DMS 273 (cell line): ENCODE measurements around the gene TSPAN31.
A peak's percentile ranks its signal among the peaks of the same experiment; 100 is the strongest.

Experiments
- DNase-seq: peaks from one replicate; lab custom pipeline; 2025; ENCODE audit not compliant: unreplicated experiment; lab: John Stamatoyannopoulos, UW

Gene TSPAN31

GRCh38 chr12:57751788-57752667, 7.2 kb downstream of the TSPAN31 start, which contains the start of gene CDK4:
TSS of gene CDK4 (minus strand) at chr12:57752310. CDS start at chr12:57751717, 593 bp downstream.
- DNase-seq = peak; percentile 99

- no peak for DNase-seq
Observed at GRCh38 chr12:57752668-57753000, 7.8 kb downstream of the TSPAN31 start.

- DNase-seq = no peak
Observed at GRCh38 chr12:57753756-57754337, 9.0 kb downstream of the TSPAN31 start.

DNA sequence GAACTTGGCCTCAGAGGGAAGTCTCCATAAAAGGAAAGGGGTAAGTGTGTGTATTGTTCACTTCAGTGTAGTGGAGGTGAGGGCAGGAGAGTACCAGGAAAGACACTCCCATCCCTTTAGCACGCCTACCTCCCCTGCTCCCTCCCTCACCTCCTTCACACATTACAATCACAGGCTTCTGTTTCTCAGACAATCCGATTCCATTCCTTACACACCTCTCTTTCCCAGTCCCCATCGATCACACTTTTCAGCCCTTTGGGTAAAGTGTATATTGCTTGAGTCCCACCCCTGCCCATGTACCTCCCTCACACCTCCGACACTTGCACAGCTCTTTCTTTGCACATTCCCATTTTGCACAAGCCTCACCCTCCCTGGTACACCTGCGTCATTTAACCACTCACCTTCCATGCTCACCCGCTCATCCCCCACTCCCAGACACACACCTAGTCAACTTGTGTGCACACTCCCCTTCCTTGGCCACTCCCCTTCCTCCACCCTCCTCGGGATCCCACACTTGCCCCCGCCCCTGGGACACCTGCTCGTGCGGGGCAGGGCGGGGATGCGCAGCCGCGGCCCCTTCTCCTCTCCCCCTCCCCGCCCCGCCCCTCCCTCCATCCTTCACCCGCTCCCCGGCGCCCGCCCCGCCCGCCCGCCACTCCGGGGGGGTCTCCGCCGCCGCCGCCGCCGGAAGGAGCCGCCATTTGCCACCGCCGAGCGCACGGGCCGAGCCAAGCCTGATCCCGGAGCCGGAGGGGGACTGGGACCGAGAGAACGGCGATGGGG, 9.8 kb downstream of the TSPAN31 start, which contains the start of gene MARCHF9:
Gene MARCHF9 (plus strand): TSS at position 693 of the 783 bp plus-strand sequence. CDS start 426 bp downstream, outside the sequence.
- peak; percentile 71 for DNase-seq

DNA sequence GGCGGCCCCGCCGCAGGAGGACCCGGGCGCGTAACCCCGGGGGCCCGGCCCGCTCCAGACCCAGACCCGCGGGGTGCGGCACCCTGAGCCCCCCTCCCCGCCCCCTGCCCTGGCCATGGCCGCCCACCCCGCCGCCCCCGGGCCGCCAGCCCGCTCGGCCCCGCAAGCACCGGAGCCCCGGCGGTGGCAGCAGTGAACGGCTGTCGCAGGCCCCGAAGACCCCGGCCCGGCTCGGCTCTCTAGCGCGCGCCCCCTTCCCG, 10.3 kb downstream of the TSPAN31 start:
- no peak for DNase-seq

DNA sequence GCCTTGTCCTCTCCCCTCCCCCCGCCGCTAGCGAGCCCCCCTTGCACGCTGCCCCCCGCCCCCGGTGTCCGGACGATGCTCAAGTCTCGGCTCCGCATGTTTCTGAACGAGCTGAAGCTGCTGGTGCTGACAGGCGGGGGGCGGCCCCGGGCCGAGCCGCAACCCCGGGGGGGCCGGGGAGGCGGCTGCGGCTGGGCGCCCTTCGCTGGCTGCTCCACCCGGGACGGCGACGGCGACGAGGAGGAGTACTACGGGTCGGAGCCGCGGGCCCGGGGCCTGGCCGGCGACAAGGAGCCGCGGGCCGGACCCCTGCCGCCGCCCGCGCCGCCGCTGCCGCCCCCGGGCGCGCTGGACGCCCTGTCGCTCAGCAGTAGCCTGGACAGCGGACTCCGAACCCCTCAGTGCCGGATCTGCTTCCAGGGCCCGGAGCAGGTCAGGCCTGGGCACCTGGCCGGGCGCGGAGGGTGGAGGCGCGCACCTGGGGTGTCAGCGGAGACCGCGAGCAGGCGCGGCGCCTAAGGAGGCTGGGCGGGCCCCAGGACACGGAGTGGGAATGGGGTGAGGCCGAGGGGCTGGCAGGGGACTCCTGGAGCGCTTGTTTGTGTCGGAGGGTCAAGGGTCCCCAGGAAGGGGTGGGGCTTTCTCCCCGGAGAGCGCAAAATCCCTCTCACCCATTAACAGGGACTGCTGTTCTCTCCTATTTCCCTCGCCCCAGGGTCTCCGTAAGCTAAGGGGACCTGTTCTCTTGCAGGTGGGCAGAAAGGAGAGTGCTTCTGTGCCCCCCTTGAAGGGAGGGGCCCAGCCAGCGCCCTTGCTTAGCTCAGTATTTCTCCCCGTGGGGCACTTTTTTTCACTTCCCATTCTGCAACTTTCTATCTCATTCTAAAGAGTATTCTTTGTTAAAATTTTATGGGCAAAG, 10.9 kb downstream of the TSPAN31 start:
- DNase-seq = peak; percentile 34

GRCh38 chr12:57756406-57757341, 11.8 kb downstream of the TSPAN31 start:
- DNase-seq = peak; percentile 28

DNA sequence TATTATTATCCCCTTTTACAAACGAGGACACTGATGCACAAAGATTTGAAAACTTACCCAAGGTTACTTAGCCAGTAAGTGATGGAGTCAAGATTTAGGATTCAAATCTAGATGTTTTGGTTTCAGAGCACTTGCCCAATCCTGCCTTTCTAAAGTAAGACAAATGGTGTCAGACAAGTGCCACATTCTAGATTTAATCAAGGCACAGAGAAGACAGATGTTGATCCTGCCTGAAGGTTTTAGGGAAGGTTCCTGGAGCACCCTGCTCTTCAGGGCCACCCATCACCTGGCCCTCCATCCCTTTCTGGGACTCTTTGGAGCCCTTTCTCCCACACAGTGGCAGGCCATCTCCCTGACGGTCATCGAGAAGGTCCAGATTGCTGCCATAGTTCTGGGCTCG, 12.9 kb downstream of the TSPAN31 start:
- no peak for DNase-seq

DNA sequence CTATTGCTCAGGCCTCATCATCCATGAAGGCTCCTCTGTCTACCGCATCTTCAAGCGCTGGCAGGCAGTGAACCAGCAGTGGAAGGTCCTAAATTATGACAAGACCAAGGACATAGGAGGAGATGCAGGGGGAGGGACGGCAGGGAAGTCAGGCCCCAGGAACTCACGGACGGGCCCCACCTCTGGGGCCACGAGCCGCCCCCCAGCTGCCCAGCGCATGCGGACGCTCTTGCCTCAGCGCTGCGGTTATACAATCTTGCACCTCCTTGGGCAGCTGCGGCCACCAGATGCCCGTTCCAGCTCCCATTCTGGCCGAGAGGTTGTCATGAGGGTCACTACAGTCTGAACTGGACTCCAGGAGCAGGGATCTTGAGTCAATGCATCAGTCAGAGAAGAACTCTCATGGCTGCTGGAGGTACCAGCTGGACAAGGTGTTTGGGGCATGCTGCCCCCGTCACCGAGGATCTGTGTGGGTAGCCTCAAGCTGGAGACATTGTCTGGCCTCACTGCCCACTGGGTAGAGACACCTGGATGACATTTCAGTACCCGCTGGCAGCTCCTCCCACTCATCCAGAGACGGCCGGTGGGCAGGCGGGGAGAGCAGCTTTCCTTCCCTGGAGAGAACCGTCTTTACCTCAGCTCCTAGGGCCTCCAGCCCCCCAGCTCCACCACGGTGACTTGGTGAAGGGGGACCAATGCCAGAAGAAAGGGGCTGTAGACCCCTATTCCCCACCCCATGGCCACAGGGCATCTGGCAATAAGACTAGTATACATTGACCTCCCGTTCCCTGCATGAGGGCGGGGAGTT, 13.9 kb downstream of the TSPAN31 start:
- no peak for DNase-seq

DNA sequence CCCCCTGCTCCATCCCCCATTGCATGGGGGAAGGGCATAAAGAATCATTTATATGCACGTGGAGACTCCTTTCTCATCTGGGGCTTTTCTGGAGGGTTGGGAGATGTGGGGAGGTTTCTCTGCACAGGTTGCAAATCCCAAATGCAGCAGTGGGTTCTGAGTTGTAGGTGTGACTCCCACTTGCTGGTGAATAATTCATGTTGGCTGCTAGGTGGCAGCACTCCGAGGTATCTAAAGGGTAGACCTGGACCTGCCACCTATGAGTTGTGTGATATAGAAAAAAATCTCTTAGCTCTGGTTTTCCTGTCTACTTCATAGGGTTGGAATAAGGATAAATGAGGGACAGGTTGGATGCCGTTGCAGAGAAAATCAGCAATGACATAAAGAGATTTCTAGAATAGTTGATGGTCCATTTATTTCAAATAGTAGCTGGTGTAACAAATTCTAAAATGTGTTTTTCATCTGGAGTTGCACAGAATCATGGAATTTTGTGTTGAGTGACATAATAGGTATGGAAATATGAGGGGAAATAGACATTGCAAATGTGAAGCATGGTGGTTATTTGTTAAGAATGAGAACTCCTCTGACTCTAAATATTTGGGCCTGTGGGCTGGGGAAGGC, 14.6 kb downstream of the TSPAN31 start:
- peak; percentile 43 for DNase-seq

GRCh38 chr12:57760347-57760982, 15.6 kb downstream of the TSPAN31 start:
- DNase-seq = no peak

- DNase-seq = no peak
Observed at GRCh38 chr12:57761391-57761998, 16.7 kb downstream of the TSPAN31 start.

DNA sequence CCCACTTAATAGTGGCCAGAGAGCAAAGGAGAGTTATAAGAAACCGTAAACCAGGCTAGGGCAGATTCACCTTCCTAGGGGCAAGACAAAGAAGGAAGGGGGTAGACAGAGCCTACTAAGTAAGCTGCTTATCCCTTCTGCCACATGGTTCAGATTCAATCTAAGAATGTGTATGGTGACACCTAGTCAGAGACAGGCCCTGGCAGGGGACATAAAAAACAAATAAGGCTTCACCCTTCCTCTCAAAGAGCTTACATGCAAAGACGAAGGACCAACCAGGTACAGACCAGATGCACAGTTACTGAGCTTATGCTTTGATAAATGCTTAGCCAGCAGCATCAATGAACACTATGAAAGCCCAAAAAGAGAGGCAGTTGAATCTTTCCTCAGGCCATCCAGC, 17.6 kb downstream of the TSPAN31 start:
- DNase-seq = no peak

DNA sequence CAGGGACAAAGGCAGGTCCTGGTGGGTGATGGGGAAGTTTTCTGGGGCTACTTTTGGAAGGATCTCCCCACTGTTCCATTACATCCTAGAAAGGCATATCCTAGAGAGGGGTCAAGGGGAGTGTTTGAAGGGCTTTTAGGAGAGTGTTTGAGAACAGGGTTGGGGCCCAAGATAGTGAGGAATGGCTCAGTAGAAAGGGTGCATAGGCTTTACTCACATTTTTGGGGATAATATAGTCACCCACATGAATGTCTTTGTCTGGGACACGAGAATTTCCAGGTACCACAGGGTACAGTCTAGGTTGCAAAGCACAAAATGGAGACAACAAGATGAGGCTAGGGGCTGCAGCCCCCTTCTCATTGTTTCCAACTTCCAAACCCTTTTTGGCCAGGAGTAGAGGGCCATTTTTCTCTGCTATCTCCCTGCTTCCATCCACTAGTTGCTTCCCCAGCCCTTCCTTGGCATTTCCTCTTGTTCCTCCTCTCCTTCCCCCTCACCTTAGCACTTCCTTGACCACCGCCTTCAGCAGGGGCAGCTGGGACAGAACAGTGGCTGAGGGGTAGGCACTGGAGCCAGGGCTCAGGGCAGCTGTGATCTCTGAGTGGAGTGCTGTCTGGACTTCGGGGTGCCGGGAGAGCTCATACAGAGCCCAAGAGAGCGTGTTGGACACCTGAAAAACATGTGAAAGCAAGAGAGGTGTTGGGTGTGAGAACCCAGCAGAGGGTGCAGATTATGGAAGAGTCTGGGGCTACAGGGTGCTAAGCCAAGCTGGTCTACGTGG, 19.2 kb downstream of the TSPAN31 start:
- no peak for DNase-seq

DNA sequence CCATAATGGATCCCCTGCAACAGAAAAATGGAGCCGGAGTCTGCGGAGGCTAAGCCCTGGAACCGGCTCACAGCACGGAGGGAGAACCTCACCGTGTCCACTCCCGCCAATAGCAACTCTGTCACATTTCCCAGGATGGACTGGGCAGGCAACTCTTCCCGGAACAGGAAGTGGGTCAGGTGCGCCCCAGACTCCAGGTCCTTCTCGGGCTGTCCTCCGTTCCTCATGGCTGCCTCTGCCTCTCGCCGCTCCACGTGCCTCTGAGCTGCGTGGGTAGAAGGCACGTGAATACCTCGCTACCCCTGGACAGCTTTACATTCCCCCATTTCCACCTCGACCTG, 19.8 kb downstream of the TSPAN31 start:
- DNase-seq = no peak

DNA sequence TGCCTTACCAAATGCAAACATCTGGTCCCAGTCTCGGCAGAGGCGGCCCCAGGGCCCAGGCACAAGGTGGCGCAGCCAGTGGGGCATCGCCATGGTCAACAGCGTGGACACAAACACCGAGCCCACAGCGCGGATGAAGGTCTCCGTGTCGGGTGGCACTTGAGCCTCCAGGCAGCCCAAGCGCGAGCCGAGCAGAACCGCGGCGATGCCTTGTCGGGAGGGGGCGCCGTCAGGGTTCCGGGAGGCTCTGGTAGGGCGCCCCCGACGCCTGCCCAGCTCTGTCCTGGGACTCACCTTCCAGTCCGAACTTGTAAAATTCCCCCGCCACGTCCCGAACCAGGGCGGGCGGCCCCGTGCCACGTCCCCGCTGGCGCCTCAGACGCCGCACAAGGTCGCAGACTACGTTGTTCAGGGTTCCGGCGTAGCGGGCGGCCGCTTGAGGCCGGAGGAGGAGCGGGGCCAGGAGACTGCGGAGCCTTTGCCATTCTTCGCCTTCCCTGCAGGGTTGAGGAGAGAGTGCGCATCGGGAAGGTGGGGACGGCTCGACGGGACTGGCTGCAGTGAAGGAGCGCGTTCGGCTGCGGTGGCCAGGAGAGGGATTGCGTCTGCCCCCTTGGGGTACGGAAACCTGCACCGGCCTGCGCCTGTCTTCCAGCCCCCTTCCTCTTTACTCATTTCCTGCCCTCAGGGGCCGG, 20.3 kb downstream of the TSPAN31 start:
- DNase-seq = peak; percentile 73
